GM18868 (cell line): ENCODE measurements around the gene PAF1.

ENCODE experiments used
- ATAC-seq: cut with Tn5 transposase; IDR thresholded peaks from one replicate; pipeline ENCODE4 v1.9.1; 2021; ENCODE audit warnings: mild to moderate bottlenecking, moderate library complexity; ENCODE audit not compliant: unreplicated experiment

The PAF1 gene

DNA sequence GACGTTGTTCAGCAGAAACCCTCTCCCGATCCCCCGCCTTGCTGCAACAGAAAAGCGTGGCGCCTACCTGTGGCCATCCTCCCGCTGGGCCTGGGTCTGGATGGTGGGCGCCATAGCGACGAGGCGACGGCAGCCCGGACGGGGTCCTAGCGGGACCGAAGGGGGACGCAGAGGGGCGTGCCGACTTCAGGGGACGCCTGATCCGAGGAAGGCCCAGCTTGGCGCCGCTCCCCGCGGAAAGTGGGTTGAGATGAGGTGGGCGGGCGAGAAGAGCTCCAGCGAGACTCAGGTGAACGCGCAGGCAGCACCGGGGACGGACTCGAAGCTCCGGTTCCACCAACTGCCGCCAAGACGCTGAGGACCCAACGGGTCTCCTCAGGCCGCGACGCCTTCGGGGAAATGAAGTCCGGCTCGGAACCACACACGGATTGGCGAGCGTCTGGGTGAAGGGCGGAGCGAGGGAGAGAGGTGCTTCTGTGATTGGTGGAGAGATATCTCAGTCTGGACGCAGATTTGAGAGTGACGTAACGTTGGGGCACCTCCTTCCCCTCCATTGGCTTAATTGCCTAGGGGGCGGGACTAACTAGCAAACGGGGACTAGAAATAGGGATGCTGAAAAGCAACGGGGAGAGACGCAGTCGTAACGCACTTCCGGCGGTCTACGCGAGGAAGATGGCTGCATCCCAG lies at the start of gene PAF1, which contains the start of gene MED29:
Gene PAF1, minus strand, starts transcription at position 356 of the 687 bp plus-strand sequence. Its CDS starts 242 bp downstream, at position 114.
Gene MED29, plus strand, starts transcription at position 628 of the 687 bp plus-strand sequence. Its CDS starts 45 bp downstream, at position 673.
- peak; percentile 92 for ATAC-seq

DNA sequence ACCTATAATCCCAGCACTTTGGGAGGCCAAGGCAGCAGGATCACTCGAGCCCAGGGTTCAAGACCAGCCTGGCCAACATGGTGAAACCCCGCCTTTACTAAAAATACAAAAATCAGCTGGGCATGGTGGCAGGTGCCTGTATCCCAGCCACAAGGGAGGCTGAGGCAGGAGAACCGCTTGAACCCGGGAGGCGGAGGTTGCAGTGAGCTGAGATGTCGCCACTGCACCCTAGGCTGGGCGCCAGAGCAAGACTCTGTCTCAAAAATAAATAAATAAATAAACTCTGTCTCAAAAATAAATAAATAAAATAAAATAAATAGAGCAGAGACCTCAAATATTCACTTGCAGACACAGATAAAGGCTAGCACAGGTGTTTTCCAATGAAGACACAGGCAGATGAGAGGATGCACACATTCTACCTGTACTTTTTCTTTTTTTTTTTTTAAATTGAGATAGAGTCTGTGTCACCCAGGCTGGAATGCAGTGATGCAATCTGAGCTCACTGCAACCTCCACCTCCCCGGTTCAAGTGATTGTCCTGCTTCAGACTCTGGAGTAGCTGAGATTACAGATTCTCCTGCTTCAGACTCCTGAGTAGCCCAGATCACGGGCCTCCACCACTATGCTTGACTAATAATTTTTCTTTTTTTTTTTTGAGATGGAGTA lies 47.5 kb upstream of the PAF1 start:
- ATAC-seq, result no peak

DNA sequence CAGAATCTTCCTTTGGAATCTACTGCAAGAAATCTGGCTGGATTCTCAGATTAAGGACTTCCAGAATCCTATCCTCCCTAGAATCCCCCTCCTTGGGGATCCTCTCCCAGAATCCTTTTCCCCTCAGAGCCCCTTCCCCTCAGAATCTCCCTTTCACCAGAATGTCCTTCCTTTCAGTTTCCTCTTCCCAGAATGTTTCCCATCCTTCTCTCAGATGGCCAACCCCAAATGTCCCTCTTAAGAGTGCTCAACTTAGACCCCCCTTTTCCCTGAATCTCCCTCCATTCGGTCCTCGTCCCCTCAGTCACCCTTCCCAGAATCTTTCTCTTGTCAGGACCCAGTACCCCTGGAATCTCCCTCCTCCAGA lies 45.4 kb upstream of the PAF1 start:
- ATAC-seq, result no peak

DNA sequence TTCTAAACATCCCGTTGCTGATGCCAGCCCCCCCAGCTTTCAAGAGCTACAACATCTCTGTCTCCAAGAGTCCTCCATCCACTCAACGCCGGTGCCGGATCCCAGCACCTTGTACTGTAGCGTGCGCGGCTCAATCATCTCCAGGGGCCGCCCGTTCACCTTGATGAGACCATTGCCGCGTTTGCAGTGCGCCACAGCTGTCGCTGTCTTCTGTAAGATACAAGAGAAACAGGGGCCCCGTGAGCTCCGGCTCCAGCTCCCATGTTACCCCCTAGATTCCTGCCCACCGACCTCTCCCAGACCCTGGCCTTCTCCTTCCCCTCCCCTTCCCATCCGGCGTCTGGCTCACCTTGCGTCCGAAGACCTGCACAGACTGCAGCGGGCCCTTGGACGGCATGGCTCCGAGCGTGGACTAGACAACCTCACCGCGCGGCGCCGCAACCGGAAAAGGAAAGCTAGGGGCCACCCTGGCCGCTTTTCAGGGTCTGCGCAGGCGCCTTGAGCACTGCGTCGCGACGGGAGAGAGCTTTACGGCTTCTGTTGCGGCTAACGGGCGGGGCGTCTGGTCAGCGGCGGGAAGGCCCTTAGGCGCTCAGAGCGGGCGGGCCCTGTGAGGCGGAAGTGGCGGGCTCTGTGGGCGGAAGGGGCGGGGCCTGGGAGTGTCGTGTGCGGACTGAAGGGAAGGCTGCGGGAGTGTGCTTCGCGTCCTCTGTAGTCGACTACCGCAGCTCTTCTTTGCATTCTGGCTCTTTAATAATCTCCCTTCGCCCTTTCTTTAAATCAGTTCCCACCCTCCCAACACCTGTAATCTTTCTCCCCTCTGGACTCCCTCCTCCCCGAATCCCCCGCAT lies 44.8 kb upstream of the PAF1 start, which contains the start of gene RPS16:
Gene RPS16, minus strand, starts transcription at position 451 of the 851 bp plus-strand sequence. Its CDS starts 54 bp downstream, at position 397.
- ATAC-seq, result peak; percentile 83

DNA sequence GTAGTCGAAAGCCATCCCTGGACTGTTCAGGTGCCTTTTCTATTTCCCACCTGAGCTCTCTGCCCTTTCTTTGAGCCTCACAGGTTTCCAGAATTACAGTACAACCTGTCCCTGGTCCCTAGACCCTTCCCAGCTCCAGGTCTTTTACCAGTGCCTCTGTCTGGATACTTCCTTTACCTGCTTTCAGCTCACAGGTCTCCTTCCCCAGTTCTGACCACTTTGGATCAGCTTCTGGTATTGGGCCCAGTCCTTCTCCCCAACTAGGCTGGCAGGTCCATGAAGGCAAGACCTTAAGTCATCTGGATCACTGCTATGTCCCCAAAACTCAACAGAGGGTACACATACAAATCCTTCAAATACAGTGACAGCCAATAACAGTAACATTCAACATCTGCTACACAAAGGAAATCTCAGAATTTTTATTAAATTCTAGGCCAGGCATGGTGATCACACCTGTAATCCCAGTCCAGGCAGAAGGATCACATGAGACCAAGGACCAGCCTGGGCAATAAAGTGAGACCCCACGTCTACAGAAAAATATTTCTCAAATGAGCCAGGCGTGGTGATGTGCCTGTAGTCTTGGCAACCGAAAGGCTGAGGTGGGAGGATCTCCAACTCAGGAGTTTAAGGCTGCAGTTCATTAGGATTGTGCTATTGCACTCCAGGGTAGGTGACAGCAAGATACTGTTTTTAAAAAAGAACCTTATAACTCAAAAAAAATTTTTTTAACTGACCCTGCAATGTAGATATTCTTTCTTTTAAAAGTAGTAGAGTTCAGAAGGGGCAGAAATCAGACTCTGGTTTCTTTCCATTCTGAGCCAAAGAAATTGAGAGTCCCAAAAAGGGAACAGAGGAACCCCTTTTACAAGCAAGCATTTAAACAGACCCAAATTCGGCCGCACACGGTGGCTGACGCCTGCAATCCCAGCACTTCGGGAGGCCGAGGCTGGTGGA lies 43.5 kb upstream of the PAF1 start:
- no peak for ATAC-seq

DNA sequence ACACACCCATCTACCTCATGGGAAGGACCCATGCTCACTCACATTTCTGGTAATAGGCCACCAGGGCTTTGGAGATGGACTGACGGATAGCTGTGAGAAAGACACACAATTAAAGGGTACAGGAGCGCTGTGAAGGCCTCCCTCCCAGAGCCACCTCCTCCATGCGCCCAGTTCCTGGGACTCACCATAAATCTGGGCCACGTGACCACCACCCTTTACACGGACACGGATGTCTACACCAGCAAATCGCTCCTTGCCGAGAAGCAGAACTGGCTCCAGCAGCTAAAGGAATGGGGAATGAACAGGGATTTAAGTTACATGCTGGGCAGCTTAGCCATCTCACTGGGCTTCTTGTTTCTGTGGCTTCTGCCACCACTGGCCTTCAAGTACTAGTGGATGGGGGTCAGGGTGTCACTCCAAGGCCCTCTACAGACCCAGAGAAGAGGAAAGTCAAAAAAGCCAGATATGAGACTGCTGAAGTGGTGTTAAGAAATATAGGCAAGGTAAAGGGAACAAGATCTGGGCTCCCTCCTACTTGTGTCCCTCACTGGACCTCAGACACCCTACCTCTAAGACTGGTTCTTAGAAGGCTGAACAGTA lies 42.7 kb upstream of the PAF1 start:
- ATAC-seq, result no peak

DNA sequence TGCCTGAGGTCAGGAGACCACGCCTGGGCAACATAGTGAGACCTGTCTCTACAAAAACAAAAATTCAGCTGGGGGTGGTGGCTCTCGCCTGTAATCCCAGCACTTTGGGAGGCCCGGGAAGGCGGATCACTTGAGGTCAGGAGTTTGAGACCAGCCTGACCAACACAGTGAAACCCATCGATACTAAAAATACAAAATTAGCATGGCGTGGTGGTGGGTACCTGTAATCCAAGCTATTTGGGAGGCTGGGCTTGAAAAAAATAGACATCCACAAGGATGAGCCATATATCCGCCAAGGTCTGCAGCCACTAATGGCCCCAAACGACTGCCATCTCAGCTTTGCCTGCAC lies 41.7 kb upstream of the PAF1 start:
- no peak for ATAC-seq

DNA sequence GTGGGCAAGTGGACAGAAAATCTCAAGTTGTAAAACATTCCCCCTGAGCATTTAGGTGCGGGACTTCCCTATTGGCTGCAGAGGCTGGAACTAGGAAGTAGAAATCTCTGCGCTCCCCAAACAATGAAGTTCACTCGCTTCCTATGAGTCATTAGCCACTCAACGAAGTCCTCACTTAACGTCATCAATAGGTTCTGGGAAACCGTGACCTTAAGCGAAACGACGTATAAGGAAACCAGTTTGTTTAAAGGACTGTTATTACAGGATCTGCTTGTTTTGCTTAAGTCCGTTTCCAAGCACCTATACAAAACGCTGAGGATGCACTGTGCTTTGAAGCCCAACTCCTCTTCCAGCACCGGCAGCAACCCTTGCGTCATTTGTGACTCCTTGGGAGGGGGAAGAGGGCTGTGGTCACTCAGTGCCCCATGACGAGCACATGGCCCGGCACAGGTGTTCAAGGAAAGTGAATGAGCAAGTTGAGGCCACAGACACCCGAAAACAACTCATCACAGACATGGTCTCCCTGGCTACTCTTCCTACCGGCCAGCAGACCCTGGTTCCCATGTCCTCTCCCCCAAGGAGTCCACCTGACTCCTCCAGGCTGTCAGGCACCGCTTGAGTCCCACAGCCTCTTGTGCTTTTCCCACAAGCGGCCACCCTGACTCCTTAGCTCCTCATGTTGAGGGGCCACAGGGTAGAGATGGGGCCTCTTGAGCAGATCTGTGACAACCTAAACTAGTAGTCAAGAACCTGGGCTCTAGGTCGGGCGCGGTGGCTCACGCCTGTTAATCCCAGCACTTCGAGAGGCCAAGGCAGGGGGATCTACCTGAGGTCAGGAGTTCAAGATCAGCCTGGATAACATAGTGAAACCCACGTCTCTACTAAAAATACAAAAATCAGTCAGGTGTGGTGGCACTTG lies 40.0 kb upstream of the PAF1 start:
- no peak for ATAC-seq

DNA sequence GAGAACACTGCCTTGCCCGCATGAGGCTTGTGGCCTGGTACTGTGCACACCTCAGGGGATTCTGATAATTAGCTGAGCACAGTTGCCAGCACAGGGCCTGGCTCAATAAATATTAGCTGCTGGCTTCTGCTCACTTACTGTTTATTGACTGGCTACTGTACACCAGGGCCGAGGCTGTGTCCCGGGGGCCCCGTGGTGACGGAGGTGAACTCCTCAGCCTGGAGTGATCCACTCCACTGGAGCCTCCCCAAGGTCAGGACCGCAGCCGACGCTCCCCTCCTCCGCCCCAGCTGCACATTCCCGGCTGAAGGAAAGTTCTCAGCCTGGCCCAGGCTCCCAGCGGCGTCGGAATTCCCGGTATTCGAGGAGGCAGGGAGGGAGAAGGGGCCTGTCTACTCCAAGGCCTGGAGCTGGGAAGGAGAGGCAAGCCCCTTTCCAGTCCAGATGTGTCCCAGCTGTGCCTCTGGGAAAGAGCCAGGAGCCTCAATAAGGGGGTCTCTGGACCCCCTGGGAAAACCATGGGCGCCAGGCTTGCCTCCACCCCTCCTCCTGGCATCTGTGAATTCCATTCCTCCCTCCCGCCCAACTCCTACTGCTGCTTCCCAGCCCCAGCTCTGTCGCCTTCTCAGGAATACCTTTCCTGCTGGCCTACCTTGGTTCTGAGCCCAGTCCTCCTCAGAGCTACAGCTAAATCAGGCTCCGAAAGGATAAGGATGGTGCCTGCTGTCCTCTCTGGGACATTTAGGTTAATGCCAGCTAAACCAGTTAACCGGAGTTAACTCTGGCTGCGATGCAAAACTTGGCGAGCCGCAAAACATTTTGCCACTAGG lies 37.6 kb upstream of the PAF1 start:
- ATAC-seq, result no peak

DNA sequence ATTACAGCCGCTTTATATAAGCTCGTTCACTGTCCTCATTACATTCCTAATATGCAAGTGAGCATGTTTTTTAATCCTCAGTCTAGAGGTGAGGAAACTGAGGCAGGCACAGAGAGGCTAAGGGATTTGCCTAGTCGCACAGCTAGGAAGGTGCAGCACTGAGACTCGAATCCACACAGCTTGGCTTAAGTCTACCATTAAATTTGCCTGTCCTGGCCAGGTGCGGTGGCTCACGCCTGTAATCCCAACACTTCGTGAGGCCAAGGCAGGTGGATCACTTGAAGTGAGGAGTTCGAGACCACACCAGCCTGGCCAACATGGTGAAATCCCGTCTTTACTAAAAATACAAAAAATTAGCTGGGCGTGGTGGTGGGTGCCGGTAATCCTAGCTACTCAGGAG lies 36.8 kb upstream of the PAF1 start:
- no peak for ATAC-seq

DNA sequence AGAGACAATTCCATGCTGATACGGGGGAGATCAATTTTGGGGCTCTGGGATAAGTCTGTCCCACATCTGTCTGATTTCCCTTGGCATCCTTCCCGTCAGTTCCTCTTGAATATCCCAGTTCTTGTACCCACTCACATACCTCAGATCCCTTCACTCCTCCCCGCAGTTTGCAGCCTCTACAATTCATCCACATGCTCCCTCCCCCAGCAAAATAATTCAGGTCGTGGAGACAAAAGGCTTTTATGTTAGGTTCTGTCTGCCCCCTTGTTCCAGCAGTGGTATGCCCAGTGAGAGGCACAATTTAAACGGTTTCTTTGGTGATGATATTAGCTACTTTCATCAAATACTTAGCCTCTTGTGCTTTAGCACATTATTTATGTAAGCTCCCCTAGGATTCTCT lies 35.3 kb upstream of the PAF1 start:
- no peak for ATAC-seq

DNA sequence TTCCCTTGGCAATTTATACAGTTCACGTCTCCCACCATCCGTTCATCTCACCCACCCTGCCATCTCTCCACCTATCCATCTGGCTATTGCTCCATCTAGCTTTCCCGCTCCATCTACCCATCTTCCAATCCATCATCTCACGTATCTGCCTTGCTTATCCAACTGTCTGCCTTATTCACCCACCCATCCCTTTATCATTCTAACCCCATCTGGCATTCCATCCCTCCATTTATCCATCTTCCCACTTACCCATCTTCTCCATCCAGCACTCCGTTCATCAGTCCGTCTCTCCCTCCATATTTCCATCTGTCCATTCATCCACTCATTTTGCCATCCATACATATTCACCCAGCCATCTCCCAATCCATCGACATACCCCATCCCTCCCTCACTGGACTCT lies 34.8 kb upstream of the PAF1 start:
- no peak for ATAC-seq

DNA sequence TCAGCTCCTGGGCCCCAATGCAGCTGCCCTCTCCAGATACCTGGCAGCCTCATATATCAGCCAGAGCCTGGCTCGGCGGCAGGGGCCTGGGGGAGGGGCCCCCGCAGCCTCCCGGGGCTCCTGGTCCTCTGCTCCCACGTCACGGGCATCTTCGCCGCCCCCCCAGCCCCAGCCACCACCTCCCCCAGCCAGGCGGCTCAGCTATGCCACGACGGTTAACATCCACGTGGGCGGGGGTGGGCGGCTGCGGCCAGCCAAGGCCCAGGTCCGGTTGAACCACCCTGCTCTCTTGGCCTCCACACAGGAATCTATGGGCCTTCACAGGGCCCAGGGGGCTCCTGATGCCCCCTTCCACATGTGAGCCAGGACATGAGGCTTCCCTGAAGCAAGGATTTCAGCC lies 34.0 kb upstream of the PAF1 start:
- no peak for ATAC-seq

DNA sequence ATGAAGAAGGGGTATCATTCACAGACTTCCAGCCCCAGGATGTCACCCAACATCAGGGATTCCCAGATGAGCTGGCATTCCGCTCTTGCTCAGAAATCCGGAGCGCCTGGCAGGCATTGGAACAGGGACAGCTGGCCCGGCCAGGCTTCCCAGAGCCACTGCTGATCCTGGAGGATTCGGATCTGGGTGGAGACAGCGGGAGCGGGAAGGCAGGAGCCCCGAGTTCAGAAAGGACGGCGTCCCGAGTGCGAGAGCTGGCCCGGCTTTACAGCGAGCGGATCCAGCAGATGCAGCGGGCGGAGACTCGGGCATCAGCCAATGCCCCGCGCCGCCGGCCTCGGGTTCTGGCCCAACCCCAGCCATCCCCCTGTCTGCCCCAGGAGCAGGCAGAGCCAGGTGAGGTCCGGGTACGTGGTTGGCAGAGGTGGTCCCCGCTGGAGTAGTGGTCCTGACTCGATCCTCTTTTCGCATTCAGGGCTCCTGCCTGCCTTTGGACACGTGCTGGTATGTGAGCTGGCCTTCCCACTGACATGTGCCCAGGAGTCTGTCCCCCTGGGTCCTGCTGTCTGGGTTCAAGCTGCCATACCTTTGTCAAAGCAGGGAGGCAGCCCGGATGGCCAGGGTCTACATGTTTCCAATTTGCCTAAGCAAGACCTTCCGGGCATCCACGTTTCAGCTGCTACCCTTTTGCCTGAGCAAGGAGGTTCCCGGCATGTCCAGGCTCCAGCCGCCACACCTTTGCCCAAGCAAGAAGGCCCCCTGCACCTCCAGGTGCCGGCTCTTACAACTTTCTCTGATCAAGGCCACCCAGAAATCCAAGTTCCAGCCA lies 32.6 kb upstream of the PAF1 start:
- ATAC-seq, result no peak

DNA sequence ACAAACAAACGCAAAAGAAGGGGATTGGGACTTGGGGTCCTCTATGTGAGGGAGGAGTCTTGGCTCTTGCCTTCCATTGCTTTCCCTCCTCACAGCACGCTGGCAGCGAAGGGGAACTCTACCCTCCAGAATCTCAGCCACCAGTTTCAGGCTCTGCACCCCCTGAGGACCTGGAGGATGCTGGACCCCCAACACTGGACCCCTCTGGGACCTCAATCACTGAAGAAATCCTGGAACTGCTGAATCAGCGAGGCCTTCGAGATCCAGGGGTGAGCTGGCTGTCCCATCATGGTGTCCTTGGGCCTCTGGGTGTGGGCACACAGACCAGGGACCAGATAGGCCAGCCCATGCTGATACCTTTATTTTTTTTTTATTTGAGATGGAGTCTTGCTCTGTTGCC lies 31.1 kb upstream of the PAF1 start:
- no peak for ATAC-seq

DNA sequence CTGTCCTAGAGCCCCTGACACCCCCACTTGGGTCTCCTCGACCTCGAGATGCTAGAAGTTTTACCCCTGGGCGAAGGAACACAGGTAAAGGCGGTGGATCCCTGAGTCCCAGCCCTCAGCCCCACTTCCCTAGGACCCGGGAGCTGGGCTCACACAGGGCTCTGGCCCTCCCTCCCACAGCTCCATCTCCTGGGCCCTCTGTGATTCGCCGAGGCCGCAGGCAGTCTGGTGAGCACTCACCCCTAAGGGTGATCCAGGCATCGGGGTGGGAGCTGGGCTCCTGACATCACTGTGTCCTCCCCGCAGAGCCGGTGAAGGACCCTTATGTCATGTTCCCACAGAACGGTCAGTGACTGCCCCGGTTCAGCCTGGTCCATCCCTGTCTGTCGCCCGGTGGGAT lies 29.9 kb upstream of the PAF1 start:
- no peak for ATAC-seq

DNA sequence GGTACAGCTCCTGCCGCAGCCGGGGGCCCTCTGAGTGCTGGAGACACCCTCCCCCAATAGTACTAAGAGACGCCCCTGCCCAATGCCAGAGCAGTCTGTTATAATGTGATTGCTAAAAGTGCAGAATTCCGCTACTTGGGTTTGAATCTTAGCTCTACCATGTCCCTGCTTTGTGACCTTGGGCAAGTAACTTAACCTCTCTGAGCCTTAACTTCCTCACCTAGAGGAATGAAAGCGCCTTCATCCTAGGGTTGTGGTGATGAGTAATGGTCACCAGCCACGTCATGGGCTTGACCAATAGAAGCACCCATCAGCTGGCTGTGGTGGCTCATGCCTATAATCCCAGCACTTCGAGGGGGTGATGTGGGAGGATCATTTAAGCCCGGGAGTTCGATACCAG lies 28.1 kb upstream of the PAF1 start:
- ATAC-seq, result no peak
